ENCODE data around the gene ACD.

DNA sequence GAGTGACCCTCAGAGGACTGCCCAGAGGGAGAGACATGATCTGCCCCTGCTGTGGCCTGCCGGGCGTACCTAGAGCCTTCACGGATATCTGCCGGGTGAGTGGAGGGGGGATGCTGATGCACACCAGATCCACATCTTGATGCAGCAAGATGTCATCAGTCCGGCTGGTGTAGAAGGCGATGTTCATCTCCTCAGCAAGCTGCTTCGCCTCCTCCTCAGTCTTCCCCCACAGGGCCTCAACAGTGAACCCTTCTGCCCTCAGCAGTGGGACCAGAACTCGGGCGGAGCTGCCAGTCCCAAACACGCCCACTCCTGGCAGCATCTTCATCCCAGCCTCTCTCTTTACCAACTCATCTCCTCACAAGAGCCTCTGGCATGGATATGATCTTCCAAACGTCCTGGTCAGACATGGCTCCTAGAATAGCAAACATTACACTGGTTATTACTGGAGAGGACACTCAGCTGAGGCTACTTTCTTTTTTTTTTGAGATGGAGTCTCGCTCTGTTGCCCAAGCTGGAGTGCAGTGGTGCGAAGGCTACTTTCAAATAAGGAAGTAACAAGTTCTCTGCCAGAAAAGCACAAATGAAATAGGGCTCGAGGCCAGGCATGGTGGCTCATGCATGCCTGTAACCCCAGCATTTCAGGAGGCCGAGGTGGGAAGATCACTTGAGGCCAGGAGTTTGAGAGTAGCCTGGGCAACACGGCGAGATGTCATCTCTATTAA is 25.5 kb upstream of the ACD start:
- TF ChIP-seq, protein P1, sequence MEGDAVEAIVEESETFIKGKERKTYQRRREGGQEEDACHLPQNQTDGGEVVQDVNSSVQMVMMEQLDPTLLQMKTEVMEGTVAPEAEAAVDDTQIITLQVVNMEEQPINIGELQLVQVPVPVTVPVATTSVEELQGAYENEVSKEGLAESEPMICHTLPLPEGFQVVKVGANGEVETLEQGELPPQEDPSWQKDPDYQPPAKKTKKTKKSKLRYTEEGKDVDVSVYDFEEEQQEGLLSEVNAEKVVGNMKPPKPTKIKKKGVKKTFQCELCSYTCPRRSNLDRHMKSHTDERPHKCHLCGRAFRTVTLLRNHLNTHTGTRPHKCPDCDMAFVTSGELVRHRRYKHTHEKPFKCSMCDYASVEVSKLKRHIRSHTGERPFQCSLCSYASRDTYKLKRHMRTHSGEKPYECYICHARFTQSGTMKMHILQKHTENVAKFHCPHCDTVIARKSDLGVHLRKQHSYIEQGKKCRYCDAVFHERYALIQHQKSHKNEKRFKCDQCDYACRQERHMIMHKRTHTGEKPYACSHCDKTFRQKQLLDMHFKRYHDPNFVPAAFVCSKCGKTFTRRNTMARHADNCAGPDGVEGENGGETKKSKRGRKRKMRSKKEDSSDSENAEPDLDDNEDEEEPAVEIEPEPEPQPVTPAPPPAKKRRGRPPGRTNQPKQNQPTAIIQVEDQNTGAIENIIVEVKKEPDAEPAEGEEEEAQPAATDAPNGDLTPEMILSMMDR (IDR thresholded peaks at IDR 0.05 in 2 of 3, conservative IDR thresholded peaks at IDR 0.05 in 1 of 3; ENCODE audit: insufficient read depth in 2 of 3, low read depth in 1 of 3, low read length in 3 of 3), result no peak
- TF ChIP-seq JUN (IDR thresholded peaks at IDR 0.05; ENCODE audit: borderline replicate concordance, low read depth, low read length) (no peak), JUN (CRISPR knock-in tag; IDR thresholded peaks at IDR 0.05; ENCODE audit: borderline replicate concordance) (no peak), GABPA (tag; conservative IDR thresholded peaks at IDR 0.05; ENCODE audit: low read depth) (no peak), CEBPB (tag; IDR thresholded peaks at IDR 0.05) (no peak), CREB1 (IDR thresholded peaks at IDR 0.05) (no peak), CREB1 (CRISPR knock-in tag; IDR thresholded peaks at IDR 0.05) (no peak), HDGF (IDR thresholded peaks at IDR 0.05) (no peak), NFIC (IDR thresholded peaks at IDR 0.05) (no peak), WHSC1 (IDR thresholded peaks at IDR 0.05; ENCODE audit: low read length) (no peak), ZNF146 (CRISPR knock-in tag; IDR thresholded peaks at IDR 0.05; ENCODE audit: unreplicated experiment) (no peak), YY1 (IDR thresholded peaks at IDR 0.05; ENCODE audit: borderline replicate concordance in 1 of 3, control insufficient read depth in 1 of 3, extremely low read depth in 1 of 3, insufficient read depth in 3 of 3, insufficient read length in 1 of 3, insufficient replicate concordance in 2 of 3, low read depth in 1 of 3, low read length in 2 of 3) (no peak)
- TF ChIP-seq, protein P2, sequence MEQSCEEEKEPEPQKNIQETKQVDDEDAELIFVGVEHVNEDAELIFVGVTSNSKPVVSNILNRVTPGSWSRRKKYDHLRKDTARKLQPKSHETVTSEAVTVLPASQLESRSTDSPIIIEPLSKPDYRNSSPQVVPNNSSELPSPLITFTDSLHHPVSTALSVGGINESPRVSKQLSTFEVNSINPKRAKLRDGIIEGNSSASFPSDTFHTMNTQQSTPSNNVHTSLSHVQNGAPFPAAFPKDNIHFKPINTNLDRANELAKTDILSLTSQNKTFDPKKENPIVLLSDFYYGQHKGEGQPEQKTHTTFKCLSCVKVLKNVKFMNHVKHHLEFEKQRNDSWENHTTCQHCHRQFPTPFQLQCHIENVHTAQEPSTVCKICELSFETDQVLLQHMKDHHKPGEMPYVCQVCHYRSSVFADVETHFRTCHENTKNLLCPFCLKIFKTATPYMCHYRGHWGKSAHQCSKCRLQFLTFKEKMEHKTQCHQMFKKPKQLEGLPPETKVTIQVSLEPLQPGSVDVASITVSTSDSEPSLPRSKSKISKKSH (CRISPR knock-in tag; IDR thresholded peaks at IDR 0.05), result no peak
- TF ChIP-seq, protein P3, sequence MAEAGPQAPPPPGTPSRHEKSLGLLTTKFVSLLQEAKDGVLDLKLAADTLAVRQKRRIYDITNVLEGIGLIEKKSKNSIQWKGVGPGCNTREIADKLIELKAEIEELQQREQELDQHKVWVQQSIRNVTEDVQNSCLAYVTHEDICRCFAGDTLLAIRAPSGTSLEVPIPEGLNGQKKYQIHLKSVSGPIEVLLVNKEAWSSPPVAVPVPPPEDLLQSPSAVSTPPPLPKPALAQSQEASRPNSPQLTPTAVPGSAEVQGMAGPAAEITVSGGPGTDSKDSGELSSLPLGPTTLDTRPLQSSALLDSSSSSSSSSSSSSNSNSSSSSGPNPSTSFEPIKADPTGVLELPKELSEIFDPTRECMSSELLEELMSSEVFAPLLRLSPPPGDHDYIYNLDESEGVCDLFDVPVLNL (CRISPR knock-in tag; IDR thresholded peaks at IDR 0.05; ENCODE audit: low read depth), result no peak
- TF ChIP-seq, protein P4, sequence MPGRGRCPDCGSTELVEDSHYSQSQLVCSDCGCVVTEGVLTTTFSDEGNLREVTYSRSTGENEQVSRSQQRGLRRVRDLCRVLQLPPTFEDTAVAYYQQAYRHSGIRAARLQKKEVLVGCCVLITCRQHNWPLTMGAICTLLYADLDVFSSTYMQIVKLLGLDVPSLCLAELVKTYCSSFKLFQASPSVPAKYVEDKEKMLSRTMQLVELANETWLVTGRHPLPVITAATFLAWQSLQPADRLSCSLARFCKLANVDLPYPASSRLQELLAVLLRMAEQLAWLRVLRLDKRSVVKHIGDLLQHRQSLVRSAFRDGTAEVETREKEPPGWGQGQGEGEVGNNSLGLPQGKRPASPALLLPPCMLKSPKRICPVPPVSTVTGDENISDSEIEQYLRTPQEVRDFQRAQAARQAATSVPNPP (IDR thresholded peaks at IDR 0.05; ENCODE audit: borderline replicate concordance, insufficient read depth, insufficient read length), result no peak

Data from K562 (cell line).